Measurements from ENCODE around the gene ENO4. TPM values are rescaled to one million over a fixed set of nuclear protein-coding genes. Genes with fewer than 3 reads are reported as not detected.

Gene ENO4
- total RNA-seq, 1 experiment from 2014 or later, result not detected

DNA sequence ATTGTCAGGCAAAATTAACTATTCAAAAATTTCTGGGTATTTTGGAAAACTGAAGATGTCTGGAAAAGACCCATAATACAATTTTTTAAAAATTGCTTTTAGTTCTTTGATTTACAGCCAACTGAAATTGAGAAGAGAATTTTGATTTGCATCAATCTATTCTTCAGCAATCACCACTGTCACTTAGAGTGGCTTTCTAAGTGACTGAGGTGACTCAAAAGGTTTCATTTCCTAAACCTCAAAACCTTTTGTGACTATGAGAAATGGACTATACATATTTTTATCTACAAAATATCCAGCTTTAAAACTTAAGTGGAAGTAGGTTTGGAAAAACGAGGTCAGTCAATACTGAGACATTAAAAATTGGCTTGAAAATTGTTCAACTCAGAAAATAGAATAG is 60.0 kb downstream of the ENO4 start:
- Histone ChIP-seq H3K36me3 (ENCODE audit: control insufficient read depth, insufficient read depth, low read length) (peaks cover 2% of the 10 kb centered on the region; the same call in 1 of the 2 replicates), H3K4me3 (ENCODE audit: low read depth, low read length) (no peak overlapping the region), H3K4me1 (no peaks in the 10 kb centered on the region), H3K27me3 (replicated peaks; ENCODE audit: control insufficient read depth, insufficient read depth, low read length) (no peaks in the 10 kb centered on the region), H3K9me3 (no peaks in the 10 kb centered on the region)
- ChIA-PET CTCF (no interaction called here), POLR2A (no interaction called here)
- intact Hi-C loops (cut with micrococcal nuclease; ENCODE audit: unreplicated experiment), result no loop called here
- DNase-seq, result no peak
- no TSS peak for BruUV-seq (replicated peaks)
- Mint-ChIP-seq H3K36me3 (ENCODE audit: insufficient read depth, unreplicated experiment) (peaks cover 32% of the 10 kb centered on the region), H3K27me3 (ENCODE audit: insufficient read depth, unreplicated experiment) (no peaks in the 10 kb centered on the region), H3K4me1 (ENCODE audit: low read depth, unreplicated experiment) (no peaks in the 10 kb centered on the region), H3K4me3 (ENCODE audit: unreplicated experiment) (no peak overlapping the region), H3K27ac (ENCODE audit: unreplicated experiment) (no peak overlapping the region), H3K9me3 (ENCODE audit: unreplicated experiment) (no peaks in the 10 kb centered on the region)
- TF ChIP-seq, protein P1, sequence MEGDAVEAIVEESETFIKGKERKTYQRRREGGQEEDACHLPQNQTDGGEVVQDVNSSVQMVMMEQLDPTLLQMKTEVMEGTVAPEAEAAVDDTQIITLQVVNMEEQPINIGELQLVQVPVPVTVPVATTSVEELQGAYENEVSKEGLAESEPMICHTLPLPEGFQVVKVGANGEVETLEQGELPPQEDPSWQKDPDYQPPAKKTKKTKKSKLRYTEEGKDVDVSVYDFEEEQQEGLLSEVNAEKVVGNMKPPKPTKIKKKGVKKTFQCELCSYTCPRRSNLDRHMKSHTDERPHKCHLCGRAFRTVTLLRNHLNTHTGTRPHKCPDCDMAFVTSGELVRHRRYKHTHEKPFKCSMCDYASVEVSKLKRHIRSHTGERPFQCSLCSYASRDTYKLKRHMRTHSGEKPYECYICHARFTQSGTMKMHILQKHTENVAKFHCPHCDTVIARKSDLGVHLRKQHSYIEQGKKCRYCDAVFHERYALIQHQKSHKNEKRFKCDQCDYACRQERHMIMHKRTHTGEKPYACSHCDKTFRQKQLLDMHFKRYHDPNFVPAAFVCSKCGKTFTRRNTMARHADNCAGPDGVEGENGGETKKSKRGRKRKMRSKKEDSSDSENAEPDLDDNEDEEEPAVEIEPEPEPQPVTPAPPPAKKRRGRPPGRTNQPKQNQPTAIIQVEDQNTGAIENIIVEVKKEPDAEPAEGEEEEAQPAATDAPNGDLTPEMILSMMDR (IDR thresholded peaks at IDR 0.05; ENCODE audit: insufficient read depth in 1 of 2, low read depth in 1 of 2, low read length in 1 of 2, severe bottlenecking in 1 of 2, unreplicated experiment in 1 of 2), result no peak

DNA sequence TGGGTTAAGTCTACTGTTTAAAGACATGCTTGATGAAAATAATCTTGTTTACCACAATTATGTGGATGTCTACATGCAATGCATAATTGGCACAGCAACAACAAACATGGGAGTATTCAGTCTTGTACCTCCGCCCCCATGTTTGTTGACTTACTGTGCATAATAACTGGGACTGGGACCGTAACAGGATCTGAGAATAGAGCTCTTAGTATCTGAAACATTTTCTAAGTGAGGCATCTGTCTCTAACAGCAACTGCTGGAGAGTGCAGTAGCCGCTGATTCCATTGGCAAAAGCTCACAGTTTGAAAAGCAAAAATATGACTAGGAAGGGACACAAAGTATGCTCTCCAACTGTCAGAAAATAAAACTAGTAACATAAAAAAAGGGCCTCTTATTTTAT is 61.6 kb downstream of the ENO4 start:
- Histone ChIP-seq H3K4me1 (no peaks in the 10 kb centered on the region), H3K4me3 (ENCODE audit: low read depth, low read length) (no peak overlapping the region), H3K27me3 (replicated peaks; ENCODE audit: control insufficient read depth, insufficient read depth, low read length) (no peaks in the 10 kb centered on the region), H3K36me3 (ENCODE audit: control insufficient read depth, insufficient read depth, low read length) (peaks cover 4% of the 10 kb centered on the region; the same call in 1 of the 2 replicates), H3K9me3 (no peaks in the 10 kb centered on the region)
- H3K4me1 Mint-ChIP-seq (ENCODE audit: low read depth, unreplicated experiment), result no peaks in the 10 kb centered on the region
- H3K27ac Mint-ChIP-seq (ENCODE audit: unreplicated experiment), result no peak overlapping the region
- no peaks in the 10 kb centered on the region for H3K9me3 Mint-ChIP-seq (ENCODE audit: unreplicated experiment)
- CTCF ChIA-PET, result no interaction called here
- BruUV-seq (replicated peaks), result no TSS peak
- H3K4me3 Mint-ChIP-seq (ENCODE audit: unreplicated experiment), result no peak overlapping the region
- no peaks in the 10 kb centered on the region for H3K27me3 Mint-ChIP-seq (ENCODE audit: insufficient read depth, unreplicated experiment)
- TF ChIP-seq, protein P1 (IDR thresholded peaks at IDR 0.05; ENCODE audit: insufficient read depth in 1 of 2, low read depth in 1 of 2, low read length in 1 of 2, severe bottlenecking in 1 of 2, unreplicated experiment in 1 of 2), result no peak
- DNase-seq, result no peak
- intact Hi-C loops (cut with micrococcal nuclease; ENCODE audit: unreplicated experiment), result no loop called here
- peaks cover 45% of the 10 kb centered on the region for H3K36me3 Mint-ChIP-seq (ENCODE audit: insufficient read depth, unreplicated experiment)
- POLR2A ChIA-PET, result no interaction called here

DNA sequence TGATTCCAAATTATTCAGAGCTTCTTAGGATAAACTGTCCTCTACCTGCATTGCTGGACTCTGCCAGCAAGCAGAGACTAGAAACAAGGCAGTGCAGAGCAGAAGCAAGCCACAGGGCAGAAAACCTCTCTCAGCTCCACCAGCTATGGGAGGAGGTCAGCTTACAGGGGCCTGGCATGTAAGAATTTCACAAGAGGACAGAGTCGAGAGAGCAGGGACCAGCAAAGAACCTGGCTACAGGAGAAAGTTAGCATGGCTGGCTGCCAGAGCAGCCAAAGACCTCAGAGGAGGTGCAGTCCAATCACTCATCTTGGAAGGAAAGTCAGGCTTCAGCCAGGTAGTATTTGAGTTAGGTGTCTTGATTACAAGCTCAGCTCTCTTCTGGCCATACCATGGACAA is 62.9 kb downstream of the ENO4 start:
- intact Hi-C loops (cut with micrococcal nuclease; ENCODE audit: unreplicated experiment), result no loop called here
- no peak overlapping the region for H3K4me3 Mint-ChIP-seq (ENCODE audit: unreplicated experiment)
- Histone ChIP-seq H3K9me3 (no peaks in the 10 kb centered on the region), H3K27me3 (replicated peaks; ENCODE audit: control insufficient read depth, insufficient read depth, low read length) (no peaks in the 10 kb centered on the region), H3K36me3 (ENCODE audit: control insufficient read depth, insufficient read depth, low read length) (peaks cover 4% of the 10 kb centered on the region; the same call in 1 of the 2 replicates), H3K4me3 (ENCODE audit: low read depth, low read length) (no peak overlapping the region), H3K4me1 (no peaks in the 10 kb centered on the region)
- no peaks in the 10 kb centered on the region for H3K4me1 Mint-ChIP-seq (ENCODE audit: low read depth, unreplicated experiment)
- DNase-seq, result no peak
- TF ChIP-seq, protein P1 (IDR thresholded peaks at IDR 0.05; ENCODE audit: insufficient read depth in 1 of 2, low read depth in 1 of 2, low read length in 1 of 2, severe bottlenecking in 1 of 2, unreplicated experiment in 1 of 2), result no peak
- no peaks in the 10 kb centered on the region for H3K9me3 Mint-ChIP-seq (ENCODE audit: unreplicated experiment)
- H3K36me3 Mint-ChIP-seq (ENCODE audit: insufficient read depth, unreplicated experiment), result peaks cover 55% of the 10 kb centered on the region
- no TSS peak for BruUV-seq (replicated peaks)
- H3K27me3 Mint-ChIP-seq (ENCODE audit: insufficient read depth, unreplicated experiment), result no peaks in the 10 kb centered on the region
- POLR2A ChIA-PET, result no interaction called here
- H3K27ac Mint-ChIP-seq (ENCODE audit: unreplicated experiment), result no peak overlapping the region
- CTCF ChIA-PET, result no interaction called here
